Astrocyte (in vitro differentiated cells and primary cell): ENCODE data around the gene MBOAT2. TPM values are rescaled to one million over a fixed set of nuclear protein-coding genes. Genes with fewer than 3 reads are reported as not detected.

Experiments
- DNase-seq: peaks from one replicate; pipeline ENCODE4 v3.0.0-alpha.2; 2010; ENCODE audit warnings: low read depth
- FAIRE-seq: peaks from 2 replicates; lab custom pipeline; 2011; peaks lifted over from hg19 to GRCh38; lab: Jason Lieb, UNC
- H2AFZ ChIP-seq: 2 replicates; pipeline ENCODE4 v1.6.0; 2012; ENCODE audit warnings: low read depth, low read length, inconsistent platforms
- H3K27ac ChIP-seq: 2 replicates; pipeline ENCODE4 v1.5.1; 2011; ENCODE audit warnings: low read depth, low read length, inconsistent platforms
- H3K27me3 ChIP-seq: 2 replicates; pipeline ENCODE4 v1.6.0; 2011; ENCODE audit warnings: low read length, inconsistent platforms; ENCODE audit not compliant: insufficient read depth
- H3K36me3 ChIP-seq: 2 replicates; pipeline ENCODE4 v1.5.1; 2011; ENCODE audit warnings: low read length, inconsistent platforms; ENCODE audit not compliant: insufficient read depth
- H3K4me1 ChIP-seq: 2 replicates; pipeline ENCODE4 v1.5.1; 2011; ENCODE audit warnings: low read length, inconsistent platforms; ENCODE audit not compliant: insufficient read depth
- H3K4me2 ChIP-seq: 2 replicates; pipeline ENCODE4 v1.6.0; 2012; ENCODE audit warnings: low read length, inconsistent platforms
- H3K4me3 ChIP-seq: 2 replicates; pipeline ENCODE4 v1.5.1; 2011; ENCODE audit warnings: low read depth, mild to moderate bottlenecking, low read length, inconsistent platforms; ENCODE audit not compliant: insufficient read depth
- H3K79me2 ChIP-seq: 2 replicates; pipeline ENCODE4 v1.6.0; 2012; ENCODE audit warnings: mild to moderate bottlenecking, low read length, inconsistent platforms; ENCODE audit not compliant: insufficient read depth
- H3K9ac ChIP-seq: 2 replicates; pipeline ENCODE4 v1.6.0; 2012; ENCODE audit warnings: mild to moderate bottlenecking, low read length, inconsistent platforms
- H3K9me3 ChIP-seq: 2 replicates; pipeline ENCODE4 v1.5.1; 2012; ENCODE audit warnings: low read depth, mild to moderate bottlenecking, low read length, inconsistent platforms; ENCODE audit not compliant: insufficient read depth
- H4K20me1 ChIP-seq: 2 replicates; pipeline ENCODE4 v1.6.0; 2012; ENCODE audit warnings: low read length, inconsistent platforms; ENCODE audit not compliant: insufficient read depth
- H3K27ac Mint-ChIP-seq: one replicate; pipeline ENCODE4 v1.8.0; 2021; ENCODE audit warnings: mild to moderate bottlenecking, mixed read lengths; ENCODE audit not compliant: unreplicated experiment
- H3K27me3 Mint-ChIP-seq: one replicate; pipeline ENCODE4 v1.8.0; 2021; ENCODE audit warnings: low read depth, mixed read lengths; ENCODE audit not compliant: unreplicated experiment
- H3K36me3 Mint-ChIP-seq: one replicate; pipeline ENCODE4 v1.8.0; 2021; ENCODE audit warnings: low read depth, mixed read lengths; ENCODE audit not compliant: unreplicated experiment
- H3K4me1 Mint-ChIP-seq: one replicate; pipeline ENCODE4 v1.8.0; 2021; ENCODE audit warnings: low read depth, mixed read lengths; ENCODE audit not compliant: unreplicated experiment
- H3K4me3 Mint-ChIP-seq: one replicate; pipeline ENCODE4 v1.8.0; 2021; ENCODE audit warnings: mild to moderate bottlenecking, moderate library complexity, mixed read lengths; ENCODE audit not compliant: unreplicated experiment
- H3K9me3 Mint-ChIP-seq: one replicate; pipeline ENCODE4 v1.8.0; 2021; ENCODE audit warnings: mild to moderate bottlenecking, mixed read lengths; ENCODE audit not compliant: unreplicated experiment
- EZH2 ChIP-seq: IDR thresholded peaks from 2 replicates; pipeline ENCODE4 v1.6.1; 2012; ENCODE audit warnings: mild to moderate bottlenecking, low read length, inconsistent platforms; ENCODE audit not compliant: insufficient read depth
- total RNA-seq: library from RNA; stranded (reverse); gene quantifications from 2 replicates; pipeline ENCODE4 v1.2.1, GENCODE V29; 2021
- TF ChIP-seq, protein P1 (sequence below): IDR thresholded peaks from 2 replicates; pipeline ENCODE4 v1.5.1; 2011; ENCODE audit warnings: low read depth, mild to moderate bottlenecking, inconsistent platforms, low read length, moderate library complexity; ENCODE audit not compliant: insufficient read depth

Gene MBOAT2
- total RNA-seq, 1 donor from 2014 or later = 54.6 TPM

DNA sequence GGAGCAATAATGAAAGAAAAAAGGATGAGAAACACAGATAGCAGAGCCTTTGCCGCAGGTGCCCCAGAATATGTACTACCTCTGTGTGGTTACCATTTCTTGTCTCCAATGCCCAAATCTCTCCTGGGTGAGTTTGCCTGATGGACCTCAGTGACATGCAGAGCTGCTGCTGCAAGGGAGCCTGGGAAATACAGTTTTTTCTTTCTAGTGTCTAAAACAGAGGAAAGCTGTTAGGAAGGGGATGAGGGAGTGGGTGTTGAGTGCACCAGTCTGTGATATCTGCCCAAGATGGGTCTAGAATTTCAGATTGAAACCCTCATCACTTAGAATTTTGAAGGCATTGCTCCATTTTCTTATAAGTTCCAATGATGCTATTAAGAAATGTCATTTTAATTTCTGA is 9.9 kb upstream of the MBOAT2 start:
- Histone ChIP-seq H3K9ac (no peak overlapping the region), H3K4me3 (no peak overlapping the region), H3K9me3 (no peaks in the 10 kb centered on the region), H4K20me1 (no peaks in the 10 kb centered on the region), H3K27me3 (no peaks in the 10 kb centered on the region), H3K27ac (no peak overlapping the region), H3K36me3 (no peaks in the 10 kb centered on the region), H3K4me2 (no peak overlapping the region), H2AFZ (no peak overlapping the region), H3K79me2 (no peaks in the 10 kb centered on the region), H3K4me1 (no peaks in the 10 kb centered on the region)
- Mint-ChIP-seq H3K9me3 (no peaks in the 10 kb centered on the region), H3K36me3 (no peaks in the 10 kb centered on the region), H3K27ac (no peak overlapping the region), H3K4me1 (peaks cover 5% of the 10 kb centered on the region), H3K4me3 (no peak overlapping the region), H3K27me3 (no peaks in the 10 kb centered on the region)
- no peak for DNase-seq
- no peak for FAIRE-seq
- TF ChIP-seq, protein P1, sequence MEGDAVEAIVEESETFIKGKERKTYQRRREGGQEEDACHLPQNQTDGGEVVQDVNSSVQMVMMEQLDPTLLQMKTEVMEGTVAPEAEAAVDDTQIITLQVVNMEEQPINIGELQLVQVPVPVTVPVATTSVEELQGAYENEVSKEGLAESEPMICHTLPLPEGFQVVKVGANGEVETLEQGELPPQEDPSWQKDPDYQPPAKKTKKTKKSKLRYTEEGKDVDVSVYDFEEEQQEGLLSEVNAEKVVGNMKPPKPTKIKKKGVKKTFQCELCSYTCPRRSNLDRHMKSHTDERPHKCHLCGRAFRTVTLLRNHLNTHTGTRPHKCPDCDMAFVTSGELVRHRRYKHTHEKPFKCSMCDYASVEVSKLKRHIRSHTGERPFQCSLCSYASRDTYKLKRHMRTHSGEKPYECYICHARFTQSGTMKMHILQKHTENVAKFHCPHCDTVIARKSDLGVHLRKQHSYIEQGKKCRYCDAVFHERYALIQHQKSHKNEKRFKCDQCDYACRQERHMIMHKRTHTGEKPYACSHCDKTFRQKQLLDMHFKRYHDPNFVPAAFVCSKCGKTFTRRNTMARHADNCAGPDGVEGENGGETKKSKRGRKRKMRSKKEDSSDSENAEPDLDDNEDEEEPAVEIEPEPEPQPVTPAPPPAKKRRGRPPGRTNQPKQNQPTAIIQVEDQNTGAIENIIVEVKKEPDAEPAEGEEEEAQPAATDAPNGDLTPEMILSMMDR = no peak
- no peak for TF ChIP-seq EZH2

DNA sequence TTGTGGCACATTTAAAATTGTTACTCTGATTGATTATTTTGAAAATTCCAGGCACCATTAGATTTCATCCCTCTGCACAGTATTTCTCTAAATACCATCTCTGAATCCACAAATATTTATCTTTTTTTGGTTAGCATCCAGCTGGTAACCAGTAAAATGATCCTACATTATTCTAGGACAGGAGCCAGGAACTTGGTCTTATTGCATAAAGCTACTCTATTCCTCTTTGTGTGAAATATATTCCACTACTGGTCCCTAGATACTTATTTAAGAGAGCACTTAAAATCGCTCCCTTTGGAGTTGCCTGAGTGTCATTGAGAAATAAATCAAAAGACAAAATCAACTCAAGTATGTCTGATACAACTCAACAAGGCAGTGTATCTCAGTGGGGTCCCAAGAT is 7.4 kb upstream of the MBOAT2 start:
- no peaks in the 10 kb centered on the region for H3K36me3 ChIP-seq
- Mint-ChIP-seq H3K36me3 (no peaks in the 10 kb centered on the region), H3K27ac (no peak overlapping the region), H3K9me3 (no peaks in the 10 kb centered on the region), H3K27me3 (no peaks in the 10 kb centered on the region), H3K4me3 (no peak overlapping the region), H3K4me1 (peaks cover 5% of the 10 kb centered on the region)
- no peak overlapping the region for H3K4me2 ChIP-seq
- no peak for FAIRE-seq
- H3K9me3 ChIP-seq = no peaks in the 10 kb centered on the region
- no peak overlapping the region for H3K4me3 ChIP-seq
- TF ChIP-seq EZH2 = no peak
- TF ChIP-seq, protein P1 = no peak
- no peaks in the 10 kb centered on the region for H3K27me3 ChIP-seq
- no peaks in the 10 kb centered on the region for H3K79me2 ChIP-seq
- H3K9ac ChIP-seq = no peak overlapping the region
- peak; percentile 78 for DNase-seq
- H3K4me1 ChIP-seq = no peaks in the 10 kb centered on the region
- H4K20me1 ChIP-seq = no peaks in the 10 kb centered on the region
- no peak overlapping the region for H2AFZ ChIP-seq
- no peak overlapping the region for H3K27ac ChIP-seq

DNA sequence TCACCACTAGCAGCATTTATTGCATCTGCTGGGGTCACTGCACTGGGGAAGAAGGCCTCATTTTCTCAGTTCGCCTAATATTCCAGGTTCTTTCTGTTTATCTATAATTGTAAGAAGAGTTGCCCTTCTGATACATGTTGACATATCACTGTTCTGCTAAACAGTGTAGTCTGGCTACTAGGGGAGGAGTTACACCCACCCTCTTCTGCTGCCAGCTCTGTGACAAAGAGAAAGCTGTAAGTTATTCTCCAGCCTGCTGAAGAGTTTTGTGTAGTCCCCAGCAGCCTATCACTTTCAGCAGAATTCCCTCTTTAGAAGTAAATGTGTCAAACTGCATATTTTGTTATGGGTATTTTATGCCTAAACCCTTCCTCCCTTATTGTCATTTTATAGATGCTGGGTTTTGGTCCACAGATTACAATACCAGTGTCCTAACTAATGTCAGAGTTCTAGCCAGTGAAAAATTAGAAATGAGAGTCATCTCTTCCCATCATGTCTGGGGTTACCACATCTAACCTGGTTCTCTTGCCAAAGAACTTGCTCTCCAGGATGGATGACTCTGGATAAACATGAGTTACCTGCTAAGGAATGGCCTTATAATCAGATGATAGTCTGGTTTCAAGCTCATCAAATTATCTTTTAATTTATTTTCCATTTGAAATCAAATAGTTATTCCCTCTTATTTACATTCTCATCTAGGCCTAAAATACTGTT is 5.6 kb upstream of the MBOAT2 start:
- FAIRE-seq = no peak
- H3K36me3 Mint-ChIP-seq = peaks cover 4% of the 10 kb centered on the region
- H3K4me1 Mint-ChIP-seq = peaks cover 11% of the 10 kb centered on the region
- no peak for TF ChIP-seq EZH2
- Histone ChIP-seq H2AFZ (no peak overlapping the region), H4K20me1 (no peaks in the 10 kb centered on the region), H3K27ac (no peak overlapping the region), H3K9ac (no peak overlapping the region), H3K4me2 (no peak overlapping the region), H3K4me1 (peaks cover 10% of the 10 kb centered on the region), H3K9me3 (no peaks in the 10 kb centered on the region), H3K27me3 (no peaks in the 10 kb centered on the region), H3K36me3 (no peaks in the 10 kb centered on the region), H3K79me2 (peaks cover 8% of the 10 kb centered on the region), H3K4me3 (no peak overlapping the region)
- DNase-seq = no peak
- no peaks in the 10 kb centered on the region for H3K27me3 Mint-ChIP-seq
- H3K9me3 Mint-ChIP-seq = no peaks in the 10 kb centered on the region
- no peak overlapping the region for H3K4me3 Mint-ChIP-seq
- H3K27ac Mint-ChIP-seq = peak overlapping the region; percentile 36
